ENCODE measurements around the gene VASH1.

The VASH1 gene

GRCh38 chr14:76782115-76782884, 21.0 kb downstream of the VASH1 start:
- no peaks in the 10 kb centered on the region for H3K9me3 ChIP-seq (ENCODE audit: insufficient read depth, low read depth, low read length)
- H3K4me1 ChIP-seq (ENCODE audit: insufficient read depth, low read length), result no peaks in the 10 kb centered on the region
- peaks cover 52% of the 10 kb centered on the region for H3K36me3 ChIP-seq (ENCODE audit: insufficient read depth, low read depth, low read length)
- no peak overlapping the region for H3K4me3 ChIP-seq (ENCODE audit: low read length)
- no peak overlapping the region for H3K9ac ChIP-seq (ENCODE audit: low read depth, low read length)
- H3K27ac ChIP-seq (ENCODE audit: low read length), result no peak overlapping the region
- H3K27me3 ChIP-seq (ENCODE audit: insufficient read depth, low read length), result no peaks in the 10 kb centered on the region

DNA sequence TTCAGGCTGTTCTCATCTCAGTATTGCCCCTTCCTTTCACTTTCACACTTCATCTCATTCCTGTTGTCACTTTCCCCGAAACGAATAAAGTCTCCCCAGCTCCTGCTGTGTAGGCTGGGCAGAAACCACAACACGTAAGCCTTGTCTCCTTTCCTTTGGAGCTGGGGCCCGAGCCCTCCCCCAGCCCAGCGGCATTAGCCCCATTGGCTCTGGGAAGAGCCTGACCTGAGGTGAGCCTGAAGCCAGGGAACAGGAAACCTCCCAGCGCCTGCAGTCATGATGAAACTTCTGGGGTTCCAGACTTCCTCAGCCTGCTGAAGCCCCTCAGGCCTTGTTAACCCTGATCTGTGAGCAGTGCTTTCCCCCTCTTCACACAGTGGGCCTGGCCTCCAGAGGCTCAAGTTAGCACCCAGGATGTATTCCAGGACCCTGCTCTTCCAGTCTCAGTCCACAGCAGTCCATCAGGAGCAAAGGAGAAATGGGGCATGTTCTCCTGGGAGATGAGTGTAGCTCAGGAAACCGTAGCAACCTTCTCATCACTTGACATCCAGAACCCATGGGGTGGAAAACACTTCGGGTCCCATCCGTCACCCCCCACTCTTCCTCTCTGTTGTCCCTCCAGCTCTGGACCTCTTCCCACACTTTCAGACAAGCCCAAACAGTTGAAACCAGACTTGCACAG, 21.8 kb downstream of the VASH1 start:
- no peak overlapping the region for H3K9ac ChIP-seq (ENCODE audit: low read depth, low read length)
- H3K27me3 ChIP-seq (ENCODE audit: insufficient read depth, low read length), result no peaks in the 10 kb centered on the region
- H3K4me3 ChIP-seq (ENCODE audit: low read length), result no peak overlapping the region
- H3K4me1 ChIP-seq (ENCODE audit: insufficient read depth, low read length), result no peaks in the 10 kb centered on the region
- H3K27ac ChIP-seq (ENCODE audit: low read length), result no peak overlapping the region
- no peaks in the 10 kb centered on the region for H3K9me3 ChIP-seq (ENCODE audit: insufficient read depth, low read depth, low read length)
- peaks cover 59% of the 10 kb centered on the region for H3K36me3 ChIP-seq (ENCODE audit: insufficient read depth, low read depth, low read length)

DNA sequence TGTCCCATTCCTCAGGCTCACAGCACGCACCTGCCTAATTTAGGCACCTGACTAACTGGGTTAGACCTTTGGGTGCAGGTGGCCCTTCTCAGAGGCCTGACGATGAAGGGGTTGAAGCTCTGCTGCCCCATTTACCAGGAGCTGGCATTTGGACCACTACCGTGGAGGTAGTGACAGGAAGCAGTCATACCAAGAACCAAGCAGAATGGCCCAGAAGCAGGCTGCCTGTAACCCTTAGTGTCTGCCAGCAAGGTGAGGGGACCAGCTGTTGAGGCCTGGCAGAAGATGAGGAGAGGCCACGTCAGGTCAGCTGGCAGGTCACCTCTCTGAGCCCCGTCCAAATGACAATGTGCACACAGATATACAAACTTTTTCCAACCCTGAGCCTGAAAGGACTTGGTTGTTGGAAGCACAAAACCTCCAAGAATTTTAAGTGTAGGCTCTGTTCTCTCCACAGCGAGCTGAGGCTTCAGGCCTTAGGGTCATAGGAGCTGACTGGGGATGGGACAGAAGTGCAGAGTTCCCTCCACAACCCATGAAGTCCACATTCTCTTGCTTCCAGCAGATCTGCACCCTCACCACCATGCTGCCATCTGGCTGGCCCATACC, 23.1 kb downstream of the VASH1 start:
- Histone ChIP-seq H3K27me3 (ENCODE audit: insufficient read depth, low read length) (no peaks in the 10 kb centered on the region), H3K36me3 (ENCODE audit: insufficient read depth, low read depth, low read length) (peaks cover 72% of the 10 kb centered on the region)

GRCh38 chr14:76784881-76785280, 23.6 kb downstream of the VASH1 start:
- Histone ChIP-seq H3K36me3 (ENCODE audit: insufficient read depth, low read depth, low read length) (peaks cover 76% of the 10 kb centered on the region), H3K9me3 (ENCODE audit: insufficient read depth, low read depth, low read length) (no peaks in the 10 kb centered on the region), H3K27ac (ENCODE audit: low read length) (no peak overlapping the region), H3K4me3 (ENCODE audit: low read length) (no peak overlapping the region), H3K4me1 (ENCODE audit: insufficient read depth, low read length) (no peaks in the 10 kb centered on the region), H3K27me3 (ENCODE audit: insufficient read depth, low read length) (no peaks in the 10 kb centered on the region), H3K9ac (ENCODE audit: low read depth, low read length) (no peak overlapping the region)

More for the DNA sequence above, 23.1 kb downstream of the VASH1 start:
- H3K9me3 ChIP-seq (ENCODE audit: insufficient read depth, low read depth, low read length), result no peaks in the 10 kb centered on the region
- no peak overlapping the region for H3K9ac ChIP-seq (ENCODE audit: low read depth, low read length)
- no peak overlapping the region for H3K4me3 ChIP-seq (ENCODE audit: low read length)
- H3K4me1 ChIP-seq (ENCODE audit: insufficient read depth, low read length), result no peaks in the 10 kb centered on the region
- no peak overlapping the region for H3K27ac ChIP-seq (ENCODE audit: low read length)

DNA sequence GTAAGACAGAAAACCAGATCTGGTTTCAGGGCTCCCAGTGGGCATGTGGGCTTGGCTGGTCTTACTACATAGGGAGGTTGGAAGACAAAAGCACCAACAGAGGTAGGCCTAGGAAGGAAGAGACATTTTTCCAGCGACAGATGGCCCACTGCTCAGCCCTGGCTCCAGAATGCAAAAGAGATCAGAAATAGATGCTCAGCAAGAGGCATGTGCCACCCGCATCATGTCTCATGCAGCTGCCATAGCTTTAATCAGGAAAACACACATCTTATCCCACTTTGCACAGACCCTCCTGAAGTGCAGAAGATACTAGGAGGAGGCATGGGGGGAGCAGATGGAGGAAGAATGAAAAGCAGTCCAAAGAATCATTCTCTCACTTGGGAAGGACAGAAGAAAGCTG, 25.3 kb downstream of the VASH1 start:
- Histone ChIP-seq H3K27ac (ENCODE audit: low read length) (no peak overlapping the region), H3K4me1 (ENCODE audit: insufficient read depth, low read length) (no peaks in the 10 kb centered on the region), H3K27me3 (ENCODE audit: insufficient read depth, low read length) (no peaks in the 10 kb centered on the region), H3K9me3 (ENCODE audit: insufficient read depth, low read depth, low read length) (no peaks in the 10 kb centered on the region), H3K4me3 (ENCODE audit: low read length) (no peak overlapping the region), H3K36me3 (ENCODE audit: insufficient read depth, low read depth, low read length) (peaks cover 85% of the 10 kb centered on the region), H3K9ac (ENCODE audit: low read depth, low read length) (no peak overlapping the region)

DNA sequence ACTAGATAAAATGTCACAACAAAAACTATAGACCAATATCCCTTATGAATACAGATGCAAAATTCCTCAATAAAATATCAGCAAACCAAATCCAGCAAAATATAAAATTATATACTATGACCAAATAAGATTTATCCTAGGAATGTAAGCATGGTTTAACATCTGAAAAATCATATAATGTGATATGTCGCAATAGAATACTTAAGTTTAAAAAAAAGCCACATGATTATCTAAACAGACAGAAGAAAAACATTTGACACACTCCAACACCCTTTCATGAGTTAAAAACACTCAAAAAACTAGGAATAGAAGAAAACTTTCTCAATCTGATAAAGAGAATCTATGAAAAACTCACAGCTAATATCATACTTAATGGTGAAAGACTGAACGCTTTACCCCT, 31.2 kb downstream of the VASH1 start:
- no peak overlapping the region for H3K4me3 ChIP-seq (ENCODE audit: low read length)
- H3K27ac ChIP-seq (ENCODE audit: low read length), result no peak overlapping the region
- no peaks in the 10 kb centered on the region for H3K4me1 ChIP-seq (ENCODE audit: insufficient read depth, low read length)
- H3K9ac ChIP-seq (ENCODE audit: low read depth, low read length), result no peak overlapping the region
- no peaks in the 10 kb centered on the region for H3K27me3 ChIP-seq (ENCODE audit: insufficient read depth, low read length)
- no peaks in the 10 kb centered on the region for H3K9me3 ChIP-seq (ENCODE audit: insufficient read depth, low read depth, low read length)
- peaks cover 72% of the 10 kb centered on the region for H3K36me3 ChIP-seq (ENCODE audit: insufficient read depth, low read depth, low read length)

- Histone ChIP-seq H3K9ac (ENCODE audit: low read depth, low read length) (no peak overlapping the region), H3K4me3 (ENCODE audit: low read length) (no peak overlapping the region), H3K4me1 (ENCODE audit: insufficient read depth, low read length) (no peaks in the 10 kb centered on the region), H3K27ac (ENCODE audit: low read length) (no peak overlapping the region), H3K9me3 (ENCODE audit: insufficient read depth, low read depth, low read length) (no peaks in the 10 kb centered on the region), H3K36me3 (ENCODE audit: insufficient read depth, low read depth, low read length) (peaks cover 72% of the 10 kb centered on the region), H3K27me3 (ENCODE audit: insufficient read depth, low read length) (no peaks in the 10 kb centered on the region)
Observed at GRCh38 chr14:76793324-76793723, 32.1 kb downstream of the VASH1 start.

- Histone ChIP-seq H3K4me1 (ENCODE audit: insufficient read depth, low read length) (no peaks in the 10 kb centered on the region), H3K36me3 (ENCODE audit: insufficient read depth, low read depth, low read length) (peaks cover 71% of the 10 kb centered on the region), H3K4me3 (ENCODE audit: low read length) (no peak overlapping the region)
Observed at GRCh38 chr14:76793956-76794355, 32.7 kb downstream of the VASH1 start.

GRCh38 chr14:76806446-76806845, 45.2 kb downstream of the VASH1 start:
- no peaks in the 10 kb centered on the region for H3K9me3 ChIP-seq (ENCODE audit: insufficient read depth, low read depth, low read length)
- no peaks in the 10 kb centered on the region for H3K27me3 ChIP-seq (ENCODE audit: insufficient read depth, low read length)
- H3K4me3 ChIP-seq (ENCODE audit: low read length), result no peak overlapping the region
- no peak overlapping the region for H3K27ac ChIP-seq (ENCODE audit: low read length)
- H3K36me3 ChIP-seq (ENCODE audit: insufficient read depth, low read depth, low read length), result peaks cover 76% of the 10 kb centered on the region
- 0 out of 2 replicates have a peak, but pooled peaks cover 2% of the 10 kb centered on the region for H3K4me1 ChIP-seq (ENCODE audit: insufficient read depth, low read length)
- H3K9ac ChIP-seq (ENCODE audit: low read depth, low read length), result no peak overlapping the region

More at GRCh38 chr14:76793956-76794355, 32.7 kb downstream of the VASH1 start:
- Histone ChIP-seq H3K9ac (ENCODE audit: low read depth, low read length) (no peak overlapping the region), H3K27me3 (ENCODE audit: insufficient read depth, low read length) (no peaks in the 10 kb centered on the region), H3K27ac (ENCODE audit: low read length) (no peak overlapping the region), H3K9me3 (ENCODE audit: insufficient read depth, low read depth, low read length) (no peaks in the 10 kb centered on the region)

DNA sequence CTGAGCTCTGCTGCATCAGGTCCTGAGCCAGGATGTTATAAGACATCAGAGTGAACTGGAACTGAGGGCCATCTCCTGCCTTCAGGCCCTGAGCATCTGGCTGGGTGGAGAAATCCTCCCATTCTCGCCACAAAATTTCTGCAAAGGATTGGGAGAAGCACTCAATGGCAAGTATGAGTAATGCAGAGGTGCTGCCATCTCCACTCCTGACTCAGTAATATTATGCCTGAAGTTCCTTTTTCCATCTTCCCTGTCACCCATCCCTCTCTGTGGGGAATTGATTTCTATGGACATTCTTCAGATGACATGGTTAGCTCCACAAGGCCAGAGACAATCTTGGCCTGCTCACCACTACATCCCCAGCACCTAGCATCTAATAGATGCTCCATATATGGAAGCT, 46.7 kb downstream of the VASH1 start:
- no peak overlapping the region for H3K27ac ChIP-seq (ENCODE audit: low read length)
- no peak overlapping the region for H3K4me3 ChIP-seq (ENCODE audit: low read length)
- peaks cover 3% of the 10 kb centered on the region; the same call in 1 of the 2 replicates for H3K4me1 ChIP-seq (ENCODE audit: insufficient read depth, low read length)
- peaks cover 63% of the 10 kb centered on the region for H3K36me3 ChIP-seq (ENCODE audit: insufficient read depth, low read depth, low read length)
- H3K9me3 ChIP-seq (ENCODE audit: insufficient read depth, low read depth, low read length), result no peaks in the 10 kb centered on the region
- no peak overlapping the region for H3K9ac ChIP-seq (ENCODE audit: low read depth, low read length)
- H3K27me3 ChIP-seq (ENCODE audit: insufficient read depth, low read length), result no peaks in the 10 kb centered on the region

DNA sequence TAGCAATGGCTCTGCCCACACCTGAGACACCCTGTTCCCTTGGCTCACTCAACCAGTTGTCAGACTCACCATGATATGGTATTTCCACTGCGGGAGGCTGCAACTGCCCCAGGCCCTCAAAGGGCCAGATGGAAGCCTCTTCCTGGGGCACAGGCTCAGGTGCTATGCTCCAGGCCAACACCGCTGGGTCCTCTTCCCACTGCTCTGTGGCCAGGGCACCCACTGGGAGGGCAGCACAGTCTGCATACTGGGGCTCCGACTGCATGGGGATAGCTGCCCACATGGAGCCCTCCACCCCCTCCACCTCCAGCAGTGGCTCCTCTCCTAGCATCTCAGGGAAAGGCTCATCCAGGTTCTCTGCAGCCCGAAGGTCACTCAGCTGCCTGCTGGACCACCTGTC, 47.7 kb downstream of the VASH1 start:
- Histone ChIP-seq H3K4me3 (ENCODE audit: low read length) (no peak overlapping the region), H3K9ac (ENCODE audit: low read depth, low read length) (no peak overlapping the region), H3K27ac (ENCODE audit: low read length) (no peak overlapping the region), H3K9me3 (ENCODE audit: insufficient read depth, low read depth, low read length) (no peaks in the 10 kb centered on the region), H3K36me3 (ENCODE audit: insufficient read depth, low read depth, low read length) (peaks cover 54% of the 10 kb centered on the region), H3K27me3 (ENCODE audit: insufficient read depth, low read length) (no peaks in the 10 kb centered on the region), H3K4me1 (ENCODE audit: insufficient read depth, low read length) (peaks cover 7% of the 10 kb centered on the region; the same call in 1 of the 2 replicates)

- Histone ChIP-seq H3K4me3 (ENCODE audit: low read length) (no peak overlapping the region), H3K27ac (ENCODE audit: low read length) (no peak overlapping the region), H3K9me3 (ENCODE audit: insufficient read depth, low read depth, low read length) (no peaks in the 10 kb centered on the region), H3K9ac (ENCODE audit: low read depth, low read length) (no peak overlapping the region), H3K27me3 (ENCODE audit: insufficient read depth, low read length) (no peaks in the 10 kb centered on the region), H3K4me1 (ENCODE audit: insufficient read depth, low read length) (peaks cover 7% of the 10 kb centered on the region; the same call in 1 of the 2 replicates), H3K36me3 (ENCODE audit: insufficient read depth, low read depth, low read length) (peaks cover 41% of the 10 kb centered on the region)
Observed at GRCh38 chr14:76810525-76810924, 49.3 kb downstream of the VASH1 start.
